GM13977 (cell line): ENCODE data around the gene TMEM229B.

ENCODE experiments used
- DNase-seq: peaks from one replicate; pipeline ENCODE4 v3.0.0; 2012; ENCODE audit warnings: low spot score
- CTCF ChIP-seq: IDR thresholded peaks from 2 replicates; pipeline ENCODE4 v1.5.1; 2012; ENCODE audit warnings: mild to moderate bottlenecking, control low read depth; ENCODE audit not compliant: insufficient read depth; ENCODE audit errors: extremely low read depth, missing control alignments
- in situ Hi-C: fragments of 300-500 bp; cut with MboI; formaldehyde crosslinking; loops from one replicate; pipeline ENCODE4 v1.12.0; 2022; ENCODE audit warnings: low sequenced_read_pairs, low pct_unique_long_range_greater_than_20kb, mixed read lengths, inconsistent platforms; ENCODE audit not compliant: unreplicated experiment

Gene TMEM229B

GRCh38 chr14:67524634-67524963 lies 36.1 kb upstream of the TMEM229B start:
- TF ChIP-seq CTCF: no peak
- in situ Hi-C loops: no loop called here
- DNase-seq: no peak

GRCh38 chr14:67523764-67524633 lies 35.5 kb upstream of the TMEM229B start:
- in situ Hi-C loops: no loop called here
- DNase-seq: no peak
- no peak for TF ChIP-seq CTCF

- TF ChIP-seq CTCF: no peak
- in situ Hi-C loops: no loop called here
These were observed 33.7 kb upstream of the TMEM229B start for GRCh38 chr14:67522270-67522669.

GRCh38 chr14:67520482-67520881 lies 32.0 kb upstream of the TMEM229B start:
- in situ Hi-C loops: no loop called here
- DNase-seq: no peak
- no peak for TF ChIP-seq CTCF

More at GRCh38 chr14:67522270-67522669, 33.7 kb upstream of the TMEM229B start:
- no peak for DNase-seq

- no peak for DNase-seq
- in situ Hi-C loops: no loop called here
- TF ChIP-seq CTCF: no peak
These were observed 30.9 kb upstream of the TMEM229B start for GRCh38 chr14:67519406-67519805.

- in situ Hi-C loops: no loop called here
- DNase-seq: no peak
- no peak for TF ChIP-seq CTCF
These were observed 28.6 kb upstream of the TMEM229B start for GRCh38 chr14:67517083-67517482.

- no peak for DNase-seq
These were observed 28.2 kb upstream of the TMEM229B start for GRCh38 chr14:67516676-67517075.

More at GRCh38 chr14:67516676-67517075, 28.2 kb upstream of the TMEM229B start:
- in situ Hi-C loops: no loop called here
- no peak for TF ChIP-seq CTCF
